Measurements from ENCODE around the gene GUCA2B. TPM values are rescaled to one million over a fixed set of nuclear protein-coding genes. Genes with fewer than 3 reads are reported as not detected.

The GUCA2B gene
- total and polyA plus RNA-seq, 2 of the 4 experiments (the other 2 are of a cell fraction), result not detected

- DNase-seq, result no peak
- H3K4me3 ChIP-seq (ENCODE audit: insufficient read depth, low read depth, low read length), result no peak overlapping the region
- H3K4ac ChIP-seq (ENCODE audit: low read depth, low read length), result no peak overlapping the region
- no peak overlapping the region for H2BK5ac ChIP-seq (ENCODE audit: low read depth, low read length, poor library complexity, severe bottlenecking)
- no peak overlapping the region for H4K5ac ChIP-seq (ENCODE audit: low read depth, low read length)
- H4K20me1 ChIP-seq (ENCODE audit: insufficient read depth, low read length), result no peaks in the 10 kb centered on the region
- peaks cover 6% of the 10 kb centered on the region for H3K27me3 ChIP-seq (ENCODE audit: control insufficient read depth, insufficient read depth, low read length)
- H3K79me1 ChIP-seq (ENCODE audit: low read depth in 1 of 2, low read length in 2 of 2), result no peaks in the 10 kb centered on the region
- ChIA-PET POLR2A (ENCODE audit: unreplicated experiment) (no interaction called here), CTCF (no interaction called here)
- no peaks in the 10 kb centered on the region for H3K36me3 ChIP-seq (ENCODE audit: control insufficient read depth, insufficient read depth, low read length)
- intact Hi-C loops (cut with micrococcal nuclease), result no loop called here
- H3K18ac ChIP-seq (ENCODE audit: low read depth, low read length), result no peak overlapping the region
- H3K27ac ChIP-seq (ENCODE audit: insufficient read depth, low read length), result no peak overlapping the region
- H3K23ac ChIP-seq (ENCODE audit: low read depth, low read length), result no peak overlapping the region
- no peak overlapping the region for H4K8ac ChIP-seq (ENCODE audit: low read depth in 2 of 2, low read length in 2 of 2)
- in situ Hi-C loops (cut with MboI; ENCODE audit: low sequenced_read_pairs), result no loop called here
- no peak overlapping the region for H3K9ac ChIP-seq (ENCODE audit: low read depth, low read length)
- H2AK5ac ChIP-seq (ENCODE audit: low read depth, low read length), result no peak overlapping the region
- no peak overlapping the region for H2BK20ac ChIP-seq (ENCODE audit: low read depth, low read length)
- no peaks in the 10 kb centered on the region for H3K9me1 ChIP-seq (ENCODE audit: insufficient read depth, low read length)
- WGBS, 2 experiments (ENCODE audit: extremely low coverage in 2 of 2, insufficient read length in 1 of 2), result no CpG with 5 or more reads among the region's 1 CpG
- H3K56ac ChIP-seq (ENCODE audit: extremely low read depth, insufficient read depth, low read length), result no peak overlapping the region
- no peak overlapping the region for H2AFZ ChIP-seq (replicated peaks; ENCODE audit: low read length, poor library complexity)
- no peak for ATAC-seq (ENCODE audit: low read depth)
- no peak overlapping the region for H3K4me2 ChIP-seq (ENCODE audit: low read depth, low read length)
- no TSS peak for BruUV-seq (replicated peaks)
- H2BK15ac ChIP-seq (ENCODE audit: low read depth, low read length), result no peak overlapping the region
- H2BK120ac ChIP-seq (ENCODE audit: low read depth, low read length), result no peak overlapping the region
- no peak overlapping the region for H4K91ac ChIP-seq (ENCODE audit: insufficient read depth, low read depth, low read length)
- H2AK9ac ChIP-seq (replicated peaks; ENCODE audit: low read depth, low read length, poor library complexity), result no peak overlapping the region
- H3K14ac ChIP-seq (replicated peaks; ENCODE audit: low read depth, low read length), result no peak overlapping the region
- dilution Hi-C loops (cut with HindIII; ENCODE audit: low sequenced_read_pairs, unreplicated experiment), result no loop called here
- H3K9me3 ChIP-seq (ENCODE audit: control insufficient read depth, insufficient read depth, low read length), result no peaks in the 10 kb centered on the region
- no peaks in the 10 kb centered on the region for H3K4me1 ChIP-seq (ENCODE audit: control insufficient read depth, insufficient read depth, low read length)
- TF ChIP-seq NFE2L2 (IDR thresholded peaks at IDR 0.05; ENCODE audit: low read depth, low read length), result no peak
- TF ChIP-seq, protein P1, sequence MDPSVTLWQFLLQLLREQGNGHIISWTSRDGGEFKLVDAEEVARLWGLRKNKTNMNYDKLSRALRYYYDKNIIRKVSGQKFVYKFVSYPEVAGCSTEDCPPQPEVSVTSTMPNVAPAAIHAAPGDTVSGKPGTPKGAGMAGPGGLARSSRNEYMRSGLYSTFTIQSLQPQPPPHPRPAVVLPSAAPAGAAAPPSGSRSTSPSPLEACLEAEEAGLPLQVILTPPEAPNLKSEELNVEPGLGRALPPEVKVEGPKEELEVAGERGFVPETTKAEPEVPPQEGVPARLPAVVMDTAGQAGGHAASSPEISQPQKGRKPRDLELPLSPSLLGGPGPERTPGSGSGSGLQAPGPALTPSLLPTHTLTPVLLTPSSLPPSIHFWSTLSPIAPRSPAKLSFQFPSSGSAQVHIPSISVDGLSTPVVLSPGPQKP (IDR thresholded peaks at IDR 0.05; ENCODE audit: borderline replicate concordance, low read depth, low read length), result no peak
- no peak for TF ChIP-seq RAD21 (IDR thresholded peaks at IDR 0.05; ENCODE audit: low read length)
- no peak for TF ChIP-seq CEBPB (IDR thresholded peaks at IDR 0.05; ENCODE audit: low read depth, low read length)
- no peak for TF ChIP-seq RFX5 (IDR thresholded peaks at IDR 0.05; ENCODE audit: low read depth, low read length)
- TF ChIP-seq MXI1 (IDR thresholded peaks at IDR 0.05; ENCODE audit: borderline replicate concordance, low read depth, low read length), result no peak
- no peak for TF ChIP-seq CHD1 (IDR thresholded peaks at IDR 0.05; ENCODE audit: low read depth, low read length)
- no peak for TF ChIP-seq POLR2A (IDR thresholded peaks at IDR 0.05; ENCODE audit: low read depth, low read length)
- no peak for TF ChIP-seq MAFK (IDR thresholded peaks at IDR 0.05; ENCODE audit: low read depth, low read length)
- no peak for TF ChIP-seq FOS (IDR thresholded peaks at IDR 0.05; ENCODE audit: low read depth, low read length)
- no peak for TF ChIP-seq RCOR1 (IDR thresholded peaks at IDR 0.05; ENCODE audit: insufficient replicate concordance, low read length)
- TF ChIP-seq SMC3 (IDR thresholded peaks at IDR 0.05; ENCODE audit: low read depth, low read length), result no peak
- no peak for TF ChIP-seq MAZ (IDR thresholded peaks at IDR 0.05; ENCODE audit: borderline replicate concordance, low read depth, low read length)
- TF ChIP-seq CTCF (conservative IDR thresholded peaks at IDR 0.05; ENCODE audit: low read depth, low read length), result no peak
- TF ChIP-seq, protein P2, sequence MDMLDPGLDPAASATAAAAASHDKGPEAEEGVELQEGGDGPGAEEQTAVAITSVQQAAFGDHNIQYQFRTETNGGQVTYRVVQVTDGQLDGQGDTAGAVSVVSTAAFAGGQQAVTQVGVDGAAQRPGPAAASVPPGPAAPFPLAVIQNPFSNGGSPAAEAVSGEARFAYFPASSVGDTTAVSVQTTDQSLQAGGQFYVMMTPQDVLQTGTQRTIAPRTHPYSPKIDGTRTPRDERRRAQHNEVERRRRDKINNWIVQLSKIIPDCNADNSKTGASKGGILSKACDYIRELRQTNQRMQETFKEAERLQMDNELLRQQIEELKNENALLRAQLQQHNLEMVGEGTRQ (IDR thresholded peaks at IDR 0.05; ENCODE audit: low read depth, low read length), result no peak
- TF ChIP-seq BHLHE40 (IDR thresholded peaks at IDR 0.05; ENCODE audit: low read depth, low read length), result no peak
Observed at GRCh38 chr1:42125552-42125951, 27.7 kb upstream of the GUCA2B start.

All from IMR-90 (cell line).